Lower lobe of right lung (tissue), 2 donors: Measurements from ENCODE around the gene PANK4. TPM values are rescaled to one million over a fixed set of nuclear protein-coding genes. Genes with fewer than 3 reads are reported as not detected.

Experiments used
- ATAC-seq, 2 donors: fragments of 200-7000 bp; cut with Tn5 transposase; one replicate each; pipeline ENCODE4 v1.9.1; 2020 to 2022; ENCODE audit warnings: mild to moderate bottlenecking in 2 of 2, moderate library complexity in 2 of 2
- DNase-seq: peaks from one replicate; pipeline ENCODE4 v3.0.0-alpha.2; 2020
- H3K27ac ChIP-seq: fragments of 200-600 bp; one replicate; pipeline ENCODE4 v1.8.0; 2022
- H3K27me3 ChIP-seq: fragments of 200-600 bp; one replicate; pipeline ENCODE4 v1.8.0; 2022; ENCODE audit warnings: low read depth
- H3K36me3 ChIP-seq: fragments of 200-600 bp; one replicate; pipeline ENCODE4 v1.8.0; 2022; ENCODE audit warnings: mild to moderate bottlenecking
- H3K4me1 ChIP-seq: fragments of 200-600 bp; one replicate; pipeline ENCODE4 v1.8.0; 2022
- H3K4me3 ChIP-seq: fragments of 200-600 bp; one replicate; pipeline ENCODE4 v1.8.0; 2022; ENCODE audit warnings: mild to moderate bottlenecking
- H3K9me3 ChIP-seq: fragments of 200-600 bp; one replicate; pipeline ENCODE4 v1.8.0; 2022
- intact Hi-C: fragments of 100-400 bp; cut with DNase I; formaldehyde crosslinking; loops from one replicate; pipeline ENCODE4 v1.11.0; 2022
- total RNA-seq: library from RNA; stranded (reverse); fragmentation: NEBNext Ultra II Directional; extraction: Animal tissue kit (Norgen Biotek cat#: 25700); gene quantifications from one replicate; pipeline ENCODE4 v1.2.1, GENCODE V29; 2021
- TF ChIP-seq, protein P1 (sequence below): fragments of 200-600 bp; IDR thresholded peaks from one replicate; pipeline ENCODE4 v1.8.0; 2022; ENCODE audit warnings: antibody characterized with exemption, mild to moderate bottlenecking
- donor health status: DM: no; HTN: yes; CAD: no; lungs with severe emphysema.

PANK4 gene
- total RNA-seq, 1 donor from 2014 or later = 39.2 TPM

DNA sequence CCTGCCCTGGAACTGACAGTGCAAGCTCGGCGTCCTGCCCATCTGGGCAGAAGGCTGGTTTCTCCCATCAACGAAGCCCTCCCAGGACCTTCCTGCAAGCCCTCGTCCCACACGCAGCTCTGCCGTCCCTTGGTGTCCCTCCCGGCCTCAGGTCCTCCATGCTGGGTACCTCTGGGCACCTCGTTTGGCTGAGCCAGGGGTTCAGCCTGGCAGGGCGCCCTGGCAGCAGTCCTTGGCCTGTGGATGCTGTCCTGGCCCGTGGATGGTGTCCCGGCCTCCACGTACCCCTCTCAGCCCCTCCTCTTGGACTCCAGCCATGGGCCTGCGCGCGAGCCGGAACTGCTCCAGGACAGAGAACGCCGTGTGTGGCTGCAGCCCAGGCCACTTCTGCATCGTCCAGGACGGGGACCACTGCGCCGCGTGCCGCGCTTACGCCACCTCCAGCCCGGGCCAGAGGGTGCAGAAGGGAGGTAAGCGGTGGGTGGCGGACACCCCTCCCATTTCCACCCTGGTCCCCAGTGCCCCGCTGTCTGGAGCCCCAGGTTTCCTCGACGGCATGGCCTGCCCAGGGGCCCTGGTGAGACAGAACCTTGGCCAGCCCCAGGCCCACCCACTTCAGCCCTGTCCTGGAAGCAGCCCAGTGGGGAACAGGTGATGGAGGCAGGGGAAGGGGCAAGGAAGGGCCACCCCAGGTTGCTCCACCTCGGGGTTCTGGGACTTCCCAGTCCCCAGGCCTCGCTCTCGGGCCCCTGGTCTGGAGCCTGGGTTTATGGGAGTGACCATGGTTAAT is 33.3 kb upstream of the PANK4 start:
- intact Hi-C loops = no loop called here
- DNase-seq (peak; percentile 45), ATAC-seq (no peak)
- Histone ChIP-seq H3K36me3 (peaks cover 67% of the 10 kb centered on the region), H3K27ac (peak overlapping the region; percentile 6), H3K9me3 (no peaks in the 10 kb centered on the region), H3K4me1 (peaks cover 39% of the 10 kb centered on the region), H3K4me3 (no peak overlapping the region), H3K27me3 (no peaks in the 10 kb centered on the region)
- TF ChIP-seq, protein P1, sequence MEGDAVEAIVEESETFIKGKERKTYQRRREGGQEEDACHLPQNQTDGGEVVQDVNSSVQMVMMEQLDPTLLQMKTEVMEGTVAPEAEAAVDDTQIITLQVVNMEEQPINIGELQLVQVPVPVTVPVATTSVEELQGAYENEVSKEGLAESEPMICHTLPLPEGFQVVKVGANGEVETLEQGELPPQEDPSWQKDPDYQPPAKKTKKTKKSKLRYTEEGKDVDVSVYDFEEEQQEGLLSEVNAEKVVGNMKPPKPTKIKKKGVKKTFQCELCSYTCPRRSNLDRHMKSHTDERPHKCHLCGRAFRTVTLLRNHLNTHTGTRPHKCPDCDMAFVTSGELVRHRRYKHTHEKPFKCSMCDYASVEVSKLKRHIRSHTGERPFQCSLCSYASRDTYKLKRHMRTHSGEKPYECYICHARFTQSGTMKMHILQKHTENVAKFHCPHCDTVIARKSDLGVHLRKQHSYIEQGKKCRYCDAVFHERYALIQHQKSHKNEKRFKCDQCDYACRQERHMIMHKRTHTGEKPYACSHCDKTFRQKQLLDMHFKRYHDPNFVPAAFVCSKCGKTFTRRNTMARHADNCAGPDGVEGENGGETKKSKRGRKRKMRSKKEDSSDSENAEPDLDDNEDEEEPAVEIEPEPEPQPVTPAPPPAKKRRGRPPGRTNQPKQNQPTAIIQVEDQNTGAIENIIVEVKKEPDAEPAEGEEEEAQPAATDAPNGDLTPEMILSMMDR = no peak

DNA sequence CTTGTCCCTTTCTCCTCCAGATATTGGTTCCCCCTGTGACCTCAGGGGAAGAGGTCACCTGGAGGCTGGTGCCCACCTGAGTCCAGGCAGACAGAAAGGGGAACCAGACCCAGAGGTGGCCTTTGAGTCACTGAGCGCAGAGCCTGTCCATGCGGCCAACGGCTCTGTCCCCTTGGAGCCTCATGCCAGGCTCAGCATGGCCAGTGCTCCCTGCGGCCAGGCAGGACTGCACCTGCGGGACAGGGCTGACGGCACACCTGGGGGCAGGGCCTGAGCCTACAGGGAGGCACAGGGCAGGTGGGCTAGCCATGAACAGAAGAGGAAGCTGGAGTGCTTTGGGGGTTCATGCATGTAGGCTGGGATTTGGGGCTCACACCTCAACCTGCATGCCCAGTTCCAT is 32.5 kb upstream of the PANK4 start:
- DNase-seq (no peak), ATAC-seq (no peak)
- peaks cover 65% of the 10 kb centered on the region for H3K36me3 ChIP-seq
- H3K9me3 ChIP-seq = no peaks in the 10 kb centered on the region
- H3K27me3 ChIP-seq = no peaks in the 10 kb centered on the region
- intact Hi-C loops = no loop called here
- TF ChIP-seq, protein P1 = no peak
- no peak overlapping the region for H3K4me3 ChIP-seq
- no peak overlapping the region for H3K27ac ChIP-seq
- peaks cover 41% of the 10 kb centered on the region for H3K4me1 ChIP-seq

DNA sequence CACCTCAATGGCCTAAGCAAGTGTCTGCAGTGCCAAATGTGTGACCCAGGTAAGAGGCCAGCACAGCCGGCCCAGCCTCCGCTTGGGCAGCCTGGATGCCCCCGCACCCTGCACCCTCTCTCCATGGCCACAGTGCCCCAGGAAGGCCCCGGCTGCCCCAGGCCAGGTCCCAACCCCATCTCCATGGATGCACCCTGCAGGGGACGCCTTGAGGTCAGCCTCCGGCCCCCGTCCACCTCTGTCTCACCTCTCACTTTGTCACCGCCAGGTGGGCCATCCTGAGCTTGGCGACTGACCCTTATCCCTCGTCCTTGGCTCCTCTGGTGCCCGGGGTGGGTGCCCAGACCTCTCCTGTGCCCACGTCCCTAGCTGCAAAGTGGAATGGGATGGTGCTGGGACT is 32.0 kb upstream of the PANK4 start:
- intact Hi-C loops = no loop called here
- DNase-seq (no peak), ATAC-seq (no peak)
- TF ChIP-seq, protein P1 = no peak
- no peak overlapping the region for H3K27ac ChIP-seq
- peak overlapping the region; percentile 95 for H3K4me3 ChIP-seq
- H3K36me3 ChIP-seq = peaks cover 61% of the 10 kb centered on the region
- no peaks in the 10 kb centered on the region for H3K27me3 ChIP-seq
- H3K9me3 ChIP-seq = no peaks in the 10 kb centered on the region
- H3K4me1 ChIP-seq = peaks cover 41% of the 10 kb centered on the region

DNA sequence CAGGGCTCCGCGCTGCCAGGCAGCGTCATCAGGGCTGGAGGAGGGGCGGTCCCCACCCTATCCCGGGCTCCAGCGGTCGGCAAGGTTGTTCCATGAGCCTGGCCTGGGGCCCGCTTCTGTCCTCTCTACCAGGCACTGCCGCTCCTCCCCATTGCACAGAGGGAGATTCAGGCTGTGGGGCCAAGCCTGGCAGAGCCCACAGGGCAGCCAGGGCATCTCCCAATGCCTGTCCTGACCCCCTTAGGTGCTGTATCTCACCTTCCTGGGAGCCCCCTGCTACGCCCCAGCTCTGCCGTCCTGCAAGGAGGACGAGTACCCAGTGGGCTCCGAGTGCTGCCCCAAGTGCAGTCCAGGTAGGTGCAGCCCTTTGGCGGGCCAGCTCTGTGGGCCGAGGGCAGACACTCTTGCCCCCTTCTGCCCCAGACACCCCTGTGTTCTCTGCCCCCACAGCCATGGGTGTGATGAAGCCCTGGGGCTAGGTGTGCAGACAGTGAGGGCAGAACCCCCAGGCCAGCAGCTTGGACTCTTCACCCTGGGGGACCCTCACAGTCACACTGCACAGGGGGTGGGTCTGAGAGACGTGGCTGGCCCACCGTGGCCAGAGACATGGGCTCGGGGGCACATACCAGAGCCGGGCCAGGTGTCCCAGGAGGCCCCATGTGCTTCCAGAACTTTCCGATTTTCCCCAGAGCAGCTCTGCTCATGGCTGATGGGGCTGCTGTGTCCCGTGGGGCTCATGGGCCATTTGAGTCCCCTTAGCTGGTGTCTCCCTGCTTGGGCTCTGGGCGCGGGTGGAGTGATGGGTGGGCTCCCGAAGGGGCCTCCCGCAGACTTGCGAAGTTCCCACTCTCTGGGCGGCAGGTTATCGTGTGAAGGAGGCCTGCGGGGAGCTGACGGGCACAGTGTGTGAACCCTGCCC is 31.3 kb upstream of the PANK4 start:
- DNase-seq = no peak
- H3K4me1 ChIP-seq = peaks cover 41% of the 10 kb centered on the region

More for the DNA sequence above, 31.3 kb upstream of the PANK4 start:
- TF ChIP-seq, protein P1 = no peak
- H3K36me3 ChIP-seq = peaks cover 54% of the 10 kb centered on the region
- intact Hi-C loops = no loop called here
- peak in 1 of 2 donors; percentile 13 for ATAC-seq
- H3K4me3 ChIP-seq = peak overlapping the region; percentile 95
- no peaks in the 10 kb centered on the region for H3K9me3 ChIP-seq
- H3K27me3 ChIP-seq = no peaks in the 10 kb centered on the region
- H3K27ac ChIP-seq = peak overlapping the region; percentile 96
